ENCODE data around the gene PPP1R3F. TPM values are rescaled to one million over a fixed set of nuclear protein-coding genes. Genes with fewer than 3 reads are reported as not detected.

The PPP1R3F gene
- total RNA-seq, 2 donors from 2014 or later = 1.9 to 2.8 TPM

DNA sequence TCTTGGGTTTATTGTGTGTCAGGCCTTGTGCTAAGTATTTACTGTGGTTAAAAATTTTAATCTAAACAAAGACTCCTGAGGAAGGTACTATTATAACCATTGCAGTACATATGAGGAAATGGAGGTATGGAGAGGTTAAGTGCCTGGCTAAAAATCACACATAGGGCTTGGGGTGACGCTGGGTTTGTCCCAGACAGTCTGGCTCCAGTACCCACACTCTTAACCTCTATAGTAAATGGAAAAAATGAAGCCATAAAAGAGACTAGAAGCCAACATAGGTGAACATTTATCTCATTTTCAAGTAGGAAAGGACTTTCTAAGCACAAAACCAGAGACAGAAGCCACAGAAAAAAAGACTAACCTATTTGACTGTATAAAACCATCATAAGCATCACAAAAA is 7.0 kb upstream of the PPP1R3F start:
- intact Hi-C loops (cut with DNase I) = no loop called here
- no peaks in the 10 kb centered on the region for H3K4me1 ChIP-seq

DNA sequence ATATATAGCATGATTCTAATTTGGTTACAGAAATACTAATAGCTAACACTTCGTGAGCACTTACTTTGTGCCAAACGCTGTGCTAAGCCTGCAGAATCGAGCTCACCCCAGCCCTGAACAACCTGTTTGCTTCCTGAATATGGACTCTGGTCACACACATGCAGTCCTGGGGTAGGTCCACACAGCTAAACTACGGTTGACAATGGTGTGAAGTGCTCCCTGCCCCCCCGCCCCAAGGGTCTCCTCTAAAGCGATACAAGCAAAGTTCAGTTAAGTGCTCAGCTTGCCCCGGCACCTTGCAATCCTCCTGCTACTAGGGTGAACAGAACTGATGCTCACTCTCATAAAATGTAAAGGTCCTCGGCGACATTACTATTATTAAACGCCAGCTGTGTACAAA is 6.0 kb upstream of the PPP1R3F start:
- intact Hi-C loops (cut with DNase I) = no loop called here
- no peaks in the 10 kb centered on the region for H3K36me3 ChIP-seq
- H3K4me3 ChIP-seq = no peak overlapping the region
- TF ChIP-seq, protein P1, sequence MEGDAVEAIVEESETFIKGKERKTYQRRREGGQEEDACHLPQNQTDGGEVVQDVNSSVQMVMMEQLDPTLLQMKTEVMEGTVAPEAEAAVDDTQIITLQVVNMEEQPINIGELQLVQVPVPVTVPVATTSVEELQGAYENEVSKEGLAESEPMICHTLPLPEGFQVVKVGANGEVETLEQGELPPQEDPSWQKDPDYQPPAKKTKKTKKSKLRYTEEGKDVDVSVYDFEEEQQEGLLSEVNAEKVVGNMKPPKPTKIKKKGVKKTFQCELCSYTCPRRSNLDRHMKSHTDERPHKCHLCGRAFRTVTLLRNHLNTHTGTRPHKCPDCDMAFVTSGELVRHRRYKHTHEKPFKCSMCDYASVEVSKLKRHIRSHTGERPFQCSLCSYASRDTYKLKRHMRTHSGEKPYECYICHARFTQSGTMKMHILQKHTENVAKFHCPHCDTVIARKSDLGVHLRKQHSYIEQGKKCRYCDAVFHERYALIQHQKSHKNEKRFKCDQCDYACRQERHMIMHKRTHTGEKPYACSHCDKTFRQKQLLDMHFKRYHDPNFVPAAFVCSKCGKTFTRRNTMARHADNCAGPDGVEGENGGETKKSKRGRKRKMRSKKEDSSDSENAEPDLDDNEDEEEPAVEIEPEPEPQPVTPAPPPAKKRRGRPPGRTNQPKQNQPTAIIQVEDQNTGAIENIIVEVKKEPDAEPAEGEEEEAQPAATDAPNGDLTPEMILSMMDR (IDR thresholded peaks at IDR 0.05) = no peak
- H3K9me3 ChIP-seq = no peaks in the 10 kb centered on the region
- H3K27me3 ChIP-seq = no peaks in the 10 kb centered on the region
- no peaks in the 10 kb centered on the region for H3K4me1 ChIP-seq
- DNase-seq = no peak
- no peak overlapping the region for H3K9ac ChIP-seq (ENCODE audit: low read depth in 2 of 2, low read length in 2 of 2)
- H3K27ac ChIP-seq = no peak overlapping the region

More for the DNA sequence above, 7.0 kb upstream of the PPP1R3F start:
- no peaks in the 10 kb centered on the region for H3K27me3 ChIP-seq
- TF ChIP-seq, protein P1 (IDR thresholded peaks at IDR 0.05) = no peak
- no peak for DNase-seq
- H3K9me3 ChIP-seq = no peaks in the 10 kb centered on the region
- no peaks in the 10 kb centered on the region for H3K36me3 ChIP-seq
- no peak overlapping the region for H3K4me3 ChIP-seq
- no peak overlapping the region for H3K9ac ChIP-seq (ENCODE audit: low read depth in 2 of 2, low read length in 2 of 2)
- no peak overlapping the region for H3K27ac ChIP-seq

DNA sequence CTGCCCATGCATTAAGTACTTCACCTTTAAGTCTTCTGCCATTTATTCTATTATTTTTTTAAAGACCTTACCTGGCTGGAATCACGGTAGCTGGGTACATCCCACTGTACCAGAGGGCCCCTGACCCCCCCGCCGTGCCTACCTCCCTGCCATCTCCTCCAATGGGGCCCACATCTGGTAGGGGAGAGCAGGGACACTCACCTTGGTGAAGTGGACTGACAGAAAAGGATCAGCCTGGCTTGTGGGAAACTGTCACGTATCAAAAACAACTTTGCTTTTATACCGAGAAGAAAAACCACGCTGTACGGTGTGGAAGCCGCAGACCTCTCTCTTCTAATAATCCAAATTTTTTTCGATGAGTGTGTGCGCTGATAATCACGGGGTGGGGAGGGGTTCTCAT is 5.1 kb upstream of the PPP1R3F start, which contains the start of gene FOXP3:
TSS of gene FOXP3 (minus strand) at position 251 of the 400 bp plus-strand sequence. CDS start 6,205 bp downstream, outside the sequence.
- Histone ChIP-seq H3K27me3 (no peaks in the 10 kb centered on the region), H3K9me3 (no peaks in the 10 kb centered on the region), H3K9ac (ENCODE audit: low read depth in 2 of 2, low read length in 2 of 2) (no peak within 1 kb of the TSS), H3K4me3 (no peak within 1 kb of the TSS), H3K27ac (no peak within 1 kb of the TSS), H3K36me3 (no peaks in the 10 kb centered on the region), H3K4me1 (no peaks in the 10 kb centered on the region)
- DNase-seq = no peak
- TF ChIP-seq, protein P1 (IDR thresholded peaks at IDR 0.05) = no peak
- intact Hi-C loops (cut with DNase I) = no loop called here

DNA sequence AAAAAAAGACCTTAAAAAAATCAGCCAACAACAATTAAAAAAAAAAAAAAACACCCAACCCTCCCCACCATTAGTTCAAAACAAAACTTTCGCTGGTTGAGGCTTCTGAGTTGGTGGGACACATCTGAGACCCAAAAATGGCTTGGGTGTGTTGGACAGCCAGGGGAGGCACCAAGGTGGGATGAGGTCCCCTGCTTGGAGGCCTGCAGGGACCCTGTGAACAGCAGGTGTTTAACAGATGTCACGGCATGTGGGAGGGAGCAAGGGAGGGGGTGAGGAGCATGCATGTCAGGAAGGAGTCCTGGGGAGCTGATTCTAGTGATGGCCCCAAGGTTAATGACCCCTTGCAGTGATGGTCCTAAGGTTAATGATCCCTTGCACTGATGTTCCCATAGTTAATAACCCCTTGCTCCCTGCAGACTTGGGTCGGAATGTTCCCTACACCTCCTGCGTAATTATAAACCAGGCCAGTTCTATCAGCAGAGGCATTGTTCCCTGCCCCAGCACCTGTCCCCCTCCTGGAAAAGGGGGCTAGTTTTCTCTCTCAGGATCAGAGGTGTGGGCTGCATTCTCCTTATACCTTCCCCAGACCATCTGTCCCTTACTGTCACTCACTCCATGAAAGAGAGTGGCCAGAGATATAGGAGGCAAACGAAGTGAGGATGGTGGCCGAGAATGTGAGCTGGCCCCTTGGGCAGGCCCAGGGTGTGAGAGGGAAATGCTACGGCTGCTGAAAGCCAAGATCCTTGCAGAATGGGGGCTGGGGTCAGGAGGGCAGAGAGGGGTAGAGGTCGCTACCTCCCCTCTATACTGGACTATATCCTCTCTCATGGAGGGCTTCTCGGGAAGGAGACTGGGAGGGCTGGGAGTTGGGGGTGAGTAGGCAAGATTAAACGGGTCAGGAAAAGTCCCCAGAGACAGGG is 2.8 kb upstream of the PPP1R3F start:
- Histone ChIP-seq H3K9me3 (no peaks in the 10 kb centered on the region), H3K27me3 (no peaks in the 10 kb centered on the region), H3K27ac (no peak overlapping the region), H3K4me3 (no peak overlapping the region), H3K36me3 (no peaks in the 10 kb centered on the region), H3K9ac (ENCODE audit: low read depth in 2 of 2, low read length in 2 of 2) (no peak overlapping the region), H3K4me1 (no peaks in the 10 kb centered on the region)
- TF ChIP-seq, protein P1 (IDR thresholded peaks at IDR 0.05) = no peak
- no peak for DNase-seq
- intact Hi-C loops (cut with DNase I) = no loop called here

DNA sequence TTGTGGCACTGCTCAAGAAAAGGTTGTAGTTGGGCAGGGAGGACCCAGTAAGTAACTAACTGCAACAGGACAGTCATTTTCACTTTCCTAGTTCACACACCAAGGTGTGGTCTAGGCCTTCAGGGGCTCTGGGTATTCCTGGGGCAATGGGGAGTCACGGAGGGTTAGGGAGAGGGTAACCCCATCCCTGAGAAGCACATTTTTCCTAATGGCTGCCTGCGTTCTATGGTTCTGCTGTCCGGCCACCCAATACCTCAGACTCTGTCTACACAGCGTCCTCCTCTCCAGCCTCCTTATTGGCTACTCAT is 937 bp upstream of the PPP1R3F start:
- H3K27me3 ChIP-seq = no peaks in the 10 kb centered on the region
- intact Hi-C loops (cut with DNase I) = no loop called here
- H3K9ac ChIP-seq (ENCODE audit: low read depth in 2 of 2, low read length in 2 of 2) = peak overlapping the region in 1 of 2 donors; percentile 62
- no peaks in the 10 kb centered on the region for H3K36me3 ChIP-seq
- peaks cover 3% of the 10 kb centered on the region for H3K4me1 ChIP-seq
- H3K9me3 ChIP-seq = no peaks in the 10 kb centered on the region
- TF ChIP-seq, protein P1 (IDR thresholded peaks at IDR 0.05) = no peak
- peak overlapping the region; percentile 46 for H3K27ac ChIP-seq
- DNase-seq = no peak
- peak overlapping the region; percentile 60 for H3K4me3 ChIP-seq
